ENCODE results near the gene ARMH2. TPM values are rescaled to one million over a fixed set of nuclear protein-coding genes. Genes with fewer than 3 reads are reported as not detected.

ARMH2 gene
- not detected in 2 replicates for total RNA-seq

DNA sequence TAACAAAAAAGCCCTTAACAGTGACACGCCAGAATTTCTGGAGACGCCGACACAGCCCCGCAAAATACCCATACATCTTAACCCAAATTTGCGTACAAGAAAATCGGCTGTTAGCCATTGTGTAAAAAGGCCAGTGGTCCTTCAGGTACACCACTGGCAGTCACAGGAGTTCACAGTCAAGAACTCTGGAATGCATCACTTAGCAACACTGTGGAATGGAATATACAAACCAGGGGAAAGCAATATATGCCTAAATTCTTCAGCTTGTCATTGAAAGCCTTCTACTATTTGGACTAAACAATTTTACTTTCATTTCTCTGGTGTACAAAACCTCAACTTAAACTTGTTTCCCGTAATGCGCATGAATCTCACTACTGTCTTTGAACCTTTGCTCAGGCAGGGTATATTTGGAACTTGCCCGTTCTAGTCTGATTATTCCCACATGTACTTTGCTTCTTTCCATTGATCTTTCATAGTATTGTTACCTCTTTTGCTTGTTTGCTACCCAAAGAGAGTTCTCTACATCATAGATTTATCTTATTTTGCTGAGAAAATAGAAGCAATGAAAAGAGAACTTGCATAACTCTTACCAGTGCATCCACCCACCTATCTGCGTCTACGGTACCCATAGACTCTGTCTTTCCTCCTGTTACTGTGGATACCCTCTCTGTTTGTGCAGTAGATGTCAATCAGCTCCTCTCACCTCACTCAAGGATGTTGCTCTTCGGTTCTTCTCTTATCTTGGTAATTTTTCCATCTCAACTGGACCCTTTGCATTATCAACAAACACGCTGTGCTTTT is at the start of gene ARMH2:
ARMH2 (minus strand) TSS at position 178 of the 801 bp plus-strand sequence; CDS start at position 118, 60 bp downstream.
- no peak for DNase-seq (ENCODE audit: low read depth in 2 of 2)

DNA sequence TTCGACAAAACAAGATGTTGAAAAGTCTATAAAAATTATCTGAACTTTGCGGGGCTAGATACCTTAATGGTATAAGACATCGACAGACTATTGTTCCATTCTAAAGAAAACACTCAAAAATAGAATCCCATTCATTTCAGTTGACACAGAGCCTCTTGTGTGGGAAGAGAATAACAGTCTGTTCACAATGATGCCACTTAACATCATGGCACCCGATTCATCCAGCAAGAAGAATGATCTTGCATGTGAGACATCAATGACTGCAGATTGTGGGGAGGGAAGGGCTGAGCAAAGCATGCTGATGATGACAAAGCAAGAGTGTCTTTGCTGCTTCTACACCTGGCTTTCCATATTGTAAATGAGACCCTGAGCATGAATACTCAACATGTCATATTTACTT is 49.7 kb upstream of the ARMH2 start:
- DNase-seq (ENCODE audit: low read depth in 2 of 2) = no peak

DNA sequence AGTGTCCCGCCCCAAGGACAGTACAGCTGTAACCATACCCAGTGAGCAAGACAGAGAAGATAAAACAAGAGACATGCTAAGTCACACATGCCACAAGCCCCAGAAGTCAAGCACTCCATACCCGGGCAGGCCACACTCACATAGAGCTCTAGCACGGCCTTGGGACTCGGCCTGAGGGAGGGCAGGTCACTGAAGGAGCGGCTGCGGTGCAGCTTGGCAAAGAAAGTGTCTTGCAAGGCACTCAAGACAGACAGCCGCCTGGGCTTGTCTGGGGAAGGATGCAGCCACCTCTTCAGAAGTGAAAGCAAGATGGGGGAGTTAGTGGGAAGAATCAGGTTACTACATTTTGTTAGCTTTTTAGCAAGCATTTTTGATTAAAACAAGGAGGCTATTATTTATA is 48.7 kb upstream of the ARMH2 start:
- DNase-seq (ENCODE audit: low read depth in 2 of 2) = no peak

DNA sequence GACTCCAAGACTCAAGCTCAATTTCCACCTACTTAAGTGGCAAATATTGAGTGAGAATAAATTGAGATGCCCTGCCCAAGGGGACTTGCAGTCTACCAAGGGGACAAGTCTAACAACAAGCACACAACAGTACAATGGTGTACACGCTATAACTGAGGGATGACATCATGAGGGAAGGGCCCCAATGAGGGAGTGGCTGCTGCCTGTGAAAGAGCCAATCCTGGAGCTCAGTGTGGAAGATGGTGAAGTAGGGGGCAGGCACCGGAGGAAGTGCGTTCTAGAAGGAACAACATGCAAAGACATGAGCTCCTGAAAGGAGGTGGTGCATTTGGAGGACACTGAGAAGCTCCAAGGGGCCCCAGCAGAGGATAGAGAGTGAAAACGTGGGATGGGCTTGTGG is 46.9 kb upstream of the ARMH2 start:
- no peak for DNase-seq (ENCODE audit: low read depth in 2 of 2)

DNA sequence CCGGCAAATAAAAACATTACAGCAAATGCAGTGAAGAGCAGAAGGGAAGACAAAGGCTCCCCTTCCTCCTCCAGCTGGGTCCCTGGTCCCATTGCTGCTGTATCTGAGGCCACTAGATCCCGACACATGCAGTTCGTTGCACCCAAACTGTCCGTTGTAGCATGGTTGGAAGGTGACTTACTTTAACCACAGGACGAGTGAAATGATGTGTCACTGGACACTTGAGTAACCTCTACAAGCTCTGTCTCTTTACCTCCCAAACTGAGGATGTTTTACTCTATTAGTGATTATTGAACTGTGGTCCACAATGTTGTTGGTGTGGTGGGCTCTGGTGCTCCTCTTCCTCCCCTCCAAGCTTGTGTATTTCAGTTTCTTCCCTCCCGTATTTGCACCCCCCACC is 46.2 kb upstream of the ARMH2 start:
- no peak for DNase-seq (ENCODE audit: low read depth in 2 of 2)

DNA sequence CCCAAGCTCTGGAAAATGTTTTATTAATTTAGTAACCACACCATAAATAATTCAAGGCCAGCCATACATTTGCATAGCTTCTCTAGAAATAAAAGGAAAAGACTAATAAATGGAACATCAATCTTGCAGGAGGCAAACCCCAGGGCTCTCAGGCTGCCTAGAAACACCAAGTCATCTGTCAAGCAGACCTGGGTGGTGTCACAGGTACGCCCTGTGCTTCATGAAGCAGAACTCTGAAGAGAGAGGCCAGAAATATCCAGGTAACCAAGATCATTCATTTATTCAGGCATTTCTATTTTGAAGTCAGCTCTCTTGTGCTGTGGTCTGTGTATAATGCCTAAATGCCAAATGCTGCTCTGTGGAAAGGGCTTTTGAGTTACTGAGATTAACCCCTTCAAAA is 45.3 kb upstream of the ARMH2 start:
- DNase-seq (ENCODE audit: low read depth in 2 of 2) = no peak

DNA sequence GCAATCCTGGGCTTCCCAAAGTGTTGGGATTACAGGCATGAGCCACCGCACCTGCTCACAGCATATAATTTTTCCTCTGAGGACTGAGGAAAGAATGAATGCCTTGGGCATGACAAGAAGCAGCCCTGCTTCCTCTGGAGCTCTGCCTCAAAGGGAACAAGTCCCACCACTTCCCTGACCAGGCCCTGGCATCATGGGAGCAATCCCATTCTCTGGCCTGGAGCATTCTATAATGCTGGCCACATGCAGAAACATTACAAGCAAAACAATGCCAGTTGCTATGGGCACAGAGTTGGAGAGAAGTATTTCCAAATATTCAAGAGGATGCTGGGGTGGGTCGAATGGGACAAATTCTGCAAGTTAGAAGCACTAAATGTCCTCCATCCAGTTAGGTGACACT is 41.5 kb upstream of the ARMH2 start:
- DNase-seq (ENCODE audit: low read depth in 2 of 2) = no peak

DNA sequence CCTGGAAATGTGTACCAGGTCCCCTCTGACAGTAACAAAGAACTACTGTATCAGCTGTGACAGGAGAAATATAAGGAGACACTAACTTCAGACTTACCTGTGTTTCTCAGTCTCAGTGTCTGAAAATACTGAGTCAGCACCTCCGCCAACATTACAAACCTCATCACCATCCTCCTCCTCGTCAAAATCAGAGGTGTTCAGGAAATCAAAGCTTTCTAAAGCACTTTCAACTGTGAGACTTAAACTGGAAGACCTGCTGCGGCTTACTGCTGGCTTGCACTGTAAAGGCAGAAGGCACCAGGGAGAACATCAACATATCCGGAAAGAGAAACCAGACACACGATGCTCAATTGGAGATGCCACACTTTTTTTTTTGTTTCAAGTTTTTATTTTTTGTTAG is 40.3 kb upstream of the ARMH2 start:
- no peak for DNase-seq (ENCODE audit: low read depth in 2 of 2)

DNA sequence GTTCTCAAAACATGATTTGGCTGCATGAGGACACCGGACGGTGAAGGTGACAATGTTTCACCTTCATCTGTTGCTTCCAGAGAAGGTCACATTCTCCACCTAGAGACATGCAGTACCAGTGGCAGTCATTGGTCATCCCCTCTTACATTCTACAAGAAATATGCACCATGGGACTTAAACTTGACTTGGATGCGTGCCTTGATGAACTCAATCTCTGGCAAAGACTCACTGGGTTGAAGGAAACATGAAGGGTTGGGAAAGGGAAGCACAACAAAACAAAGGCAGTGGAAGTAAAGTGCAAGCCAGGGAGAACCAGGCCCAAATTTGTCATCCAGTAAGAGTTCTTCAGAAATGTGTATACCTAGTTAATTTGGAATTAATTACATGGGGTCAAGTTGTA is 39.4 kb upstream of the ARMH2 start:
- no peak for DNase-seq (ENCODE audit: low read depth in 2 of 2)

DNA sequence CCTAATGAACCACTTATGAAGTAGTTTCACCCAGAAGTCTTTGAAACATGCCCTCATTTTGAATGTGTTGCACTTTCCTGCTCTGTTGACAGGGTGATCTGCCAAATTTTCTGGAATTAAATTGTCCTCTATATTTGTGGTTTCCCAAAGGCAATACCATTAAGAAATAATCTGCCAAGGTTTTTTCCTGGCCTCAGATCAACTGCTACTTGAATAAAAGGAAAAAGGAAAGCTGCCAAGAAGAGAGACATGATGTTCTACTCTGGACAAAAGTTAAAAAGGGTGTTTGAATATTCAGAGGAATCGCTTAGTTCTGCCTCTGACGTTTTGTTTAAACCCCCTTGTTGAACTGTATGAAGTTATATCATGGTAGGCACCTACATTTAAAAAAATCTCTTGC is 37.4 kb upstream of the ARMH2 start:
- DNase-seq (ENCODE audit: low read depth in 2 of 2) = no peak

DNA sequence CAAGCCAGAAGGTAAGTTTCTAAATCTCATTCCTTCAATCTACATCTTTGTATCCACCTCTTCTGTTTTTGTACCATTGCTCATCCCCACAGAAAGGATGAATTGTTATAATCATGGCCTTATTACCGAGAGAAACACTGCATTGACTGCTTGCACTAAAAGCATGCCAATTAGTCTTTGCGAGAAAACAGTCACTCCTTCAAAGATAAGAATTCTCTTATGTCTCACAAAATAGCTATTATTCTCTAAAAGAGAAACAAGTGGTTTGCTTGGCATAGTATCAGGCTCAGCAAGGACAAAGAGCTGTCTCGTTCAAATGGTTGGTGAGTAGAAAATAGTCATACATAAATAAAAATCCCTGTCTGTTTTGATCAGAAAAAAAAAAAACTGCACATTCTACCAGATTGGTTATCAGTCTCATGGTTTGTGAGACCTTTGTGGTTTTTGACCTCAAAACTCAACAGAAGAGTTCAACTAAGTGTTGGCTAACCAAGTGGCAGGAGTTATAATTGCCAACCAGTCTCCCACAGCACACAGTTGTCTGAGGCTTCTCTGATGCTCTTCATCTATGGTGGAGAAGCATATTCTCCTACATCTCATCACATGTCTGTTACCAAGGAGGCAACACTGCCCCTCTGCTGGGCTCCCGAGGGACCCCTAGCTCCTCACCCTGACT is 35.1 kb upstream of the ARMH2 start:
- DNase-seq (ENCODE audit: low read depth in 2 of 2) = no peak

DNA sequence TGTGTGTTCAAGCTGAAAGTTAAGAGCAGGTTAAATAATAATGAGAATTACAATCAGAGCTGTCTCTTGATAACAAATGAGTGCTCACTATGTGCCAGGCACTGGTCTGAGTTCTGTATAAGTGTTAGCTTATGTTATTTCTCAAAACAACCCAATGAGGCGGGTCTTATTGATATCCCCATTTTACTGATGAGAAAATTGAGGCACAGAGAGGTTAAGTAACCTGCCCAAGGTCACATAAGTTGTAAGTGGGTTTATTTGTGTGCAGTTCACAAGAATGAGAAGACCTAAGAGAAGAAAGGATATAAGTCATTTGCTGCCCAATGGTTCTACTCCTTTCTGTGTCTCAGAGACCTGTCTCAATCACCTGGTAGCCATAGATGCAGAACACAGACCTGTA is 34.1 kb upstream of the ARMH2 start:
- DNase-seq (ENCODE audit: low read depth in 2 of 2) = no peak

DNA sequence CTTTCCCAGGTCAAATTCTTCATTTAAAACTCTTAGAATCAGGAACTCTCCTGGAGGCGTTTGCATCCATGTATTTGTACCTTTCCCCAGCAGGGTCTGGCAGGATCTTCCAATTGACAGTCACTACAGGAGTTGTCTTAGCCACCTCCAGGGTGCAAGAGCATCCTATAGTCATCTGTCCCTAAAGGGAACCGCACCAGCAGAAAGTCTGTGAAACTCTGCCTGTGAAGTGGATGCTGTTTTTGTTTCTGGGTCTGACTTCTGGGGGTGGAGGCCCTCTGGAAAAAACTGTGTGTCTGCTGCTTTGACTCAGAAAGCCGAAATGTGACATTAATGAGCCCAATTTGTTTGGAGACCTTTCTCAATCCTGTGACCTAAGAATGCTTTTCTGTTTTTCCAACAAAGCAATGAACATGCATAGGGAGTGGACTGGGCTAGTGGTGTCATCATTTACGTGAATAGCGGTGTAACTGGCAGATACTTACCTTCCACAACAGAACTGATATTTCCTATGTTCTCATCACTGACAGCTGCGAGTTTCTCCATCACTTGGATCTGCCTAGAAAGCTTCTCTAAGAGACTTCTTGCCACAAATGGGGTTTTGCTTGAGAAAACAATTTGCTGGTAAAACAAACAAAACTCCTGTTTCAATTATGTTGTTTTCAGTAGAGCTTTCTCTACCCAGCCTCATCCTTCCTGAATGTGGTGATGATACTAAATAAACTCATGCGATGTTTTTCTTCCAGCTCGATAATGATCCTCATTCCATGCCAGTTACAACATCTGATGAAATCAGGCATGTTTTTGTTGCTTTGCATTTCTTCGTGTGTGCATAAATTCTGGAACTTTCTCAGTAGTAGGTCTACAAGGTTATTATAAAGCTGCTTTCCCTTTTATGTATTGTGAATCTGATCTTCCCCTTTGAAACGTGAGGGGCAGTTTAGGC is 33.3 kb upstream of the ARMH2 start:
- DNase-seq (ENCODE audit: low read depth in 2 of 2) = peak in 1 of 2 donors; percentile 25

DNA sequence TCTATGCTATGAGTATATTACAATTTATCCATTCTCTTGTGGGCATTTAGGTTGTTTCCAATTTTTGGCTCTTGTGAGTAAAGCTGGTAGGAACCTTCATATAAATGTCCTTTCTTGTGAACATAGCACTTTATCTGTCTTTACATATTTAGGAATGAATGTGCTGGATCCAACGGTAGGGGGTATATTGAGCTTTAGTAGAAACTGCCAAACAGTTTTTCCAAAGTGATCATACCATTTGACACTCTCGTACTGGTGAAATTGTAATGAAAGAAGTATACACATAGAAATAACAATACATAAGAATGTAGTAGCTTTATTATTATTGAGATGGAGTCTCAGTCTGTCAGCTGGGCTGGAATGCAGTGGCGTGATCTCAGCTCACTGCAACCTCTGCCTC is 30.9 kb upstream of the ARMH2 start:
- DNase-seq (ENCODE audit: low read depth in 2 of 2) = no peak

DNA sequence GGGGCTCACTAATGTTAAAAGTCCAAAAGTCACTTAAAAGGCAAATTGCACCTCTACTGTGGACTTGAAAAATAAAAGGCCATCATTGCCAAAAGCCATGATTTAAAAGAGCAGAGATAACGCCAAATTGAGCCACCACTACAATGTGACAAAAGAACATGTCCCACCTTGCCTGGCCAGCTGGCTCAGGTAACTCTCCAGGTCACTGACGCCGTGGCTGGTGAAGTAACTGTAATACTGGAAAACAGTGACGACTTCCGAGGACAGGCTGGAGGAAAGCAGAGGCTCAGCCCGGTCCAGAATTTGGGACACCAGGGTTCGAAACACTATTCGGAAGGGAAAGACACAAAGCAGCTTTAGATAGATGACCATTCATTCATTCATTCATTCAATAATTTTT is 29.3 kb upstream of the ARMH2 start:
- no peak for DNase-seq (ENCODE audit: low read depth in 2 of 2)

DNA sequence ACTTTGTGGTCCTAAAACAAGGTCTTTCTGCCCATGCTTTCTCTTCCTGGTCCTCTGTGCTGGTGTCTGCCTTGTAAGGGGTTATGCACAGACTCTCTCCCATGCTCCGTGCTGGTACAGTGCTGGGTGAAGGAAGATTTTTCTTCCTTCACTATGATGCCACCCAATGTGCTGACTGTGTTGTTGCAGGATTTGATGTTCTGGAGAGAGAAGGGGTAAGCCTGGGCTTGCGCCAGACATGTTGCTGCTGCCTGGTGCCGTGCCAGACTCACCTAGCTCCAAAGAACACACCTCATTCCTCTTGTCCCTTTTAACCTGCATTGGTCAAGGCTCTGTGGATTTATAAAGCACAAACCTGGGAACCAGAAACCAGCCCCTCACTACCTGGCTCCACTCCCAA is 28.4 kb upstream of the ARMH2 start:
- no peak for DNase-seq (ENCODE audit: low read depth in 2 of 2)

DNA sequence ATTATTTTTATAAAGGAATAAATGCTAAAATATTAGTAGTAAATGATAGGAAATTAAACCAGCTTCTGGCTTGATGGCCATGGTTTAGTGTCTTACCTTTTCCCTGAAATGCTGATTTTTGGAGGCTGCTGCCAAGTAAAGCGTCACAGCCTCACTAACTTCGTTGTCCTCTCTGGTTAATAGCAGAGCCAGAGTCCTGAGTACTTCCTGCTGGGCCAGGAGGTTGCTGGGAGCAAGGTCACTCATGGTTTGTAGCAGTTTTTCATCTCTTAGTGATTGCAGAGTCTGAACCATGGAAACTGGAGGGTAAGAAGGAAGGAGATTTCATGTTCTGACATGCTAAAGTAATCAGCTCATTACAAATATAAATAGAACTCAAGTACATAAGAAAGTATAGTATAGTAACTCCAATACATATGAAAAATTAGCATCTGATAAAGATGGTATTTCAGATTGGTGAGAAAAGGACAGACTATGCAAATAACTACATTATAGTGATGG is 26.5 kb upstream of the ARMH2 start:
- DNase-seq (ENCODE audit: low read depth in 2 of 2) = no peak

DNA sequence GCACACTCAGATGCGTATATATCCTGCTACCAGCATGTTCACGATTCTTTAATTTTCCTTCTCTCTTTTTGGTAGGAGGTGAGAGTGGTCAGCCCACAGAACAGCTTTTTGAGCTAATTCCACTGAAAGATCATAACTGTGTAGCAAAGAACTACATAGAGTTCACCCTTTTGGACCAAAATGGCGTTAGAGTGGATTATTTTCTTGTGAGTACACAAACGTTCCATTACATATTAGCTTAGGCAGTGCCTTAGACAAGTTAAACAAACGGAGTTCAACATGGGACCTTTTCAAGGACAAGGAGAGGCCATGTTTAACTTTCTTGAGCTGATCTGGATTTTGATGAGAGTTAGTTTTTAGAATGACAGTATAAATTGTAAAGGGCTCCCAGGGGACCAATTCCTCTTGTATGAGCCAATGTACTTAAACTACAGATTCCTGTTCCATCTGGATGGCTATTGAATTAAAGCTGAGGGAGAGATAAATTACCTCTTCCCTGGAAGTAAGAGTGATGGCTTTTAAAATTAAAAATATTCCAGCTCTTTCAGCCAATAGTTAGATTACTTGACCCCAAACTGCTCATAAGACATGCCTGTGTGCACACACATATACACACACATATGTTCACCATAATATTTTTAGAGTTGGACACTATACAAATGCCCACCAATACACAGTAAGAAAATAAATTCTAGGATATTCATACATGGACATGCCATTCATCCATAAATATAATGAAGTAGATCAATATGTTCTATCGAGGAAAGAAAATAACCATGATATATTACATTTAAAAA is 25.6 kb upstream of the ARMH2 start:
- DNase-seq (ENCODE audit: low read depth in 2 of 2) = no peak

DNA sequence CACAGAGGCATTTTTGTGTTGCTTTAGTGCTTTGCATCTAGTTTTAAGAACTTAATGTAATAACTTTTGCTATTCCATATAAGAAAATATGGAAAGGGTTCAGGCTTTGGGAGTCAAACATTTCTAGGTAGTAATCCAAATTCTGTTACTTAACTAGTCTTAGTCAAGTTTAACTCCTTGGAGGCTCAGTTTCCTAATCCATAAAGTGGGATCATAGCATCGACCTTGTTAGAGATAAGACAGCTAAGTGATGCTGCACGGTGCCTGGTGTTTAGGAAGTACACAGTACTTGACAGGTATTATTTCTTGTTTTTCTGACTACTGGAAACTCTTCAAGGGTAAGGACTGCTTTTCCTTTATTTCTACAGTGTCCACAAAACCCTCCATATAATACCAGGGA is 24.5 kb upstream of the ARMH2 start:
- no peak for DNase-seq (ENCODE audit: low read depth in 2 of 2)

DNA sequence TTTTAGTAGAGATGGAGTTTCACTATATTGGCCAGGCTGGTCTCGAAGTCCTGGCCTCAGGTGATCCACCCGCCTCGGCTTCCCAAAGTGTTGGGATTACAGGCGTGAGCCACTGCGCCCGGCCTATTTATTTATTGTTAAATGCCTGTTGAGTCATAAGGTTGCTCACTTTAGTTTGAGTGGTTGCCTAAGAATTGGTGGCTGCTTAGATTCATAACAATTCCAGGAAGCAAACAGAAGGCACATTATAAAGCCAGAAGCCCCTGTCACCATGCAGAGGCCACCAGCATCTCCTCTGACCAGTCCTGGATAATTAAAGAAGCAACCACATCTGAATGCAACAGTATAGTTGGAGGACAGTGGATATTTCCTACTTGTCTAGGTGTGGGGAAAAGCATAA is 24.0 kb upstream of the ARMH2 start:
- DNase-seq (ENCODE audit: low read depth in 2 of 2) = no peak

DNA sequence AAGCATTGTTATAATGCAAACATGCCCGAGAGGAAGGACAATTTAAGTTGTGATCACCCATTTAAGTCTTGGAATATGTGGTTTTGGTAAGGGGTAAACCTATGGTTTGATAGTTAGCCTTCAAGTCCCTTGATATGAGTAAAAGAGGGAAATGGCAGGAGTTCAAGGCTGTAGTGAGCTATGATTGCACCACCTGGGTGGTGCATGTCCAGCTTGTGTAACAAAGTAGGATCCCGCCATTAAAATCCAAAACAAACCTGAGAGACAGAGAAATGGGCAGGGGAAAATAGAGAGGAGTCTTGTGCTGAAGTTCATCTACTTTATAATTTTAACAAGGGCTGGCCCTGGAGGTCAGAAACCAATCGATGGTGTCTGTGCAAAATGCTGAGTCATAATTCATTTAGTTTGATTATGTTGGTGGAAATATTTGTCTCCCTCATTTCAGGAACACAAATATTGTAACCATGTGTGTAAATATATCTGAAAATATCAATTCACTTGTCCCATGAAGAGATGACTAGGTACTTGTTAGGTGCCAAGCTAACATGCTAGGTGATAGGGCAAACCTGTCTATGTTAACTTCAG is 23.2 kb upstream of the ARMH2 start:
- no peak for DNase-seq (ENCODE audit: low read depth in 2 of 2)
